HG03342 (cell line): ENCODE results near the gene NOC3L.

Source experiments
- ATAC-seq: cut with Tn5 transposase; IDR thresholded peaks from one replicate; pipeline ENCODE4 v1.9.1; 2021; ENCODE audit warnings: mild to moderate bottlenecking, moderate library complexity; ENCODE audit not compliant: unreplicated experiment

NOC3L gene

GRCh38 chr10:94303929-94304328 lies 58.8 kb downstream of the NOC3L start:
- ATAC-seq = no peak

GRCh38 chr10:94300042-94300441 lies 62.7 kb downstream of the NOC3L start:
- ATAC-seq = no peak

DNA sequence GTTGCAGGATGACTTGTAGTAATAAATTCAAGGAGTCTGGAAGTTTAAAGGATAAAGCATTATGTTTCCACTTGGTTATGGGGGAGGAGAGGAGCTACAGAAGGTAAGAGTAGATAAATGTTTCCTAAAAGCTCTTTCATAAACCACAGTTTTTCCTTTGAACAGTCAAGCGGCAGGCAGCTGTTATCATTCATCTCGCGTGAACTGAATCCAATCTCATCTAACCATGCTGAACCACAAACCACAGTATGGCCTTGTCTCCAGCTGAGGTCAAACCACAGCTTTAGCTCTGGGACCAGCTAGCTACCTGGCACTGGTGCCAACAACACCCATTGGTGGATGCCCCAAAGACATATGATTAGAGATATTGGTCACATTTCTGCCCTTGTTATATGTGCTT lies 63.3 kb downstream of the NOC3L start:
- no peak for ATAC-seq

- ATAC-seq = no peak
Observed at GRCh38 chr10:94294168-94294567, 68.6 kb downstream of the NOC3L start.

- no peak for ATAC-seq
Observed at GRCh38 chr10:94293354-94293753, 69.4 kb downstream of the NOC3L start.

GRCh38 chr10:94292434-94293090 lies 70.2 kb downstream of the NOC3L start:
- no peak for ATAC-seq

- no peak for ATAC-seq
Observed at GRCh38 chr10:94288361-94289101, 74.2 kb downstream of the NOC3L start.

DNA sequence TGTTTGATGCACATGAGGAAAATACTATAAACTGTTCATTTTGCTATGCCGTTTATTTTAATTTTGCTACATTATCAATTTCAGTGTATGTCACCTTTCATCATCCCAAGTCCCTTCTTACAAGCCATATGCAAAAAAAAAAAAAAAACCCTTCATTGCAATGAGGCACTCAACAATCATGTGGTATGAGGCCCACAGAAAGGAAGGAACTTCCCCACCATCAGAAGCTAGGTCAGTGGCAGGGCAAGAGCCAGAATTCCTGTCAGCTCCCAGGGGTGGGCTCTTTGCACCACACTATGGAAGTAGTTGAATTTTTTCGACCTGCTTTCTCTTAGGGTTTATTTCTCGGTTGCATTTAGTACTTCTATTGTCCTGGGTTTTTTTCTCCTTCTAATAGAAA lies 75.4 kb downstream of the NOC3L start:
- ATAC-seq = no peak

GRCh38 chr10:94286901-94287300 lies 75.8 kb downstream of the NOC3L start:
- ATAC-seq = no peak

DNA sequence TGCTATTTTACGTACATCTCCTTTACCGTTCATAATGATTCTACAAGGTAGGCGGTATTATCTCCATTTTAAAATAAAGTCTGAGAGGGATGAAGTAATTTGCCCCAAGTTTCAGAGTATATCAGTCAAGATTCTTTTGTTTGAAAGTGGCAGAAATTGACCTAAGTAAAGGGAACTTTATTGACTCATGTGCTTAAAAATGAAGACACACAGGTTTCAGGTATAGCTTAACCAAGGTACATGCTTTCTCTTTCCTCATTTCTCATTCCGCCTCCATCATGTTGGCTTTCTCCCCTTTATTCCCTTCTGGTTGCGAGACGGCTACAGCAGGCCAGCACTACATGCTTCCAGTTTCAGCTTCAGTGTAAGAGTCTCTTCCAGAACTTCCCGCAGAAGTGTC lies 77.5 kb downstream of the NOC3L start:
- ATAC-seq = no peak
